Heart left ventricle (tissue), 13 donors: ENCODE measurements around the gene BUB1.

Source experiments
- CTCF ChIP-seq, 12 donors: fragments of 200-600 bp; sonication (generic) in 4 of 12; IDR thresholded peaks; one replicate each; pipeline versions ENCODE4 v1.5.0 to v1.8.0; 2018 to 2022; ENCODE audit warnings: antibody characterized with exemption in 12 of 12, mild to moderate bottlenecking in 5 of 12
- POLR2A ChIP-seq, 2 donors: fragments of 450-650 bp; IDR thresholded peaks; one replicate each; pipeline ENCODE4 v1.6.1; 2017; ENCODE audit warnings: antibody characterized with exemption in 2 of 2, mild to moderate bottlenecking in 2 of 2, moderate library complexity in 2 of 2
- donor health status: ischemic (EF 13 %, LVEDD 7.1; RV severe dilation, severe dysfunction).
- donor health status: DM: no; HTN: yes; CAD: no.
- donor health status: DM: no; HTN: no; CAD: no.
- donor health status: ischemic (EF 25% LVEDD 6.9; RV normal size, moderate dysfunction).
- donor health status: ischemic (EF 25% LVEDD 5.7; RV mildly dilated, moderate dysfunction).
- donor health status: ischemic (EF 35%, LVEDD 5.7; RV mildly dilated, moderate dysfunction).
- donor health status: nonischemic (EF 11% LVEDD 7.7; RV severe dilation, severe dysfunction).
- donor health status: DM: yes; HTN: yes; CAD: no.
- donor health status: PGD.
- donor health status: ischemic (EF 29% LVEDD 5.4; RV normal size, mild dysfunction).
- donor health status: nonischemic (EF 23%, LVEDD 6.1; RV moderate dilation, normal function).

- TF ChIP-seq CTCF (IDR thresholded peaks at IDR 0.05) (no peak), POLR2A (IDR thresholded peaks at IDR 0.05) (no peak)
Measured at GRCh38 chr2:110724820-110725219, 47.0 kb upstream of the BUB1 start.
